ENCODE results near the gene PKHD1. TPM values are rescaled to one million over a fixed set of nuclear protein-coding genes. Genes with fewer than 3 reads are reported as not detected.

Gene PKHD1
- total RNA-seq, 1 donor from 2014 or later, result not detected

- DNase-seq (no peak), ATAC-seq (no peak)
- intact Hi-C loops (cut with micrococcal nuclease), result no loop called here
Observed at GRCh38 chr6:51843456-51844056, 243.9 kb downstream of the PKHD1 start.

- DNase-seq, result no peak
- intact Hi-C loops (cut with micrococcal nuclease), result no loop called here
- ATAC-seq, result no peak
Observed at GRCh38 chr6:51842804-51843378, 244.5 kb downstream of the PKHD1 start.

GRCh38 chr6:51842061-51842803 is 245.2 kb downstream of the PKHD1 start:
- intact Hi-C loops (cut with micrococcal nuclease), result no loop called here
- DNase-seq, result no peak
- ATAC-seq, result no peak

GRCh38 chr6:51841626-51842025 is 245.8 kb downstream of the PKHD1 start:
- intact Hi-C loops (cut with micrococcal nuclease), result no loop called here
- DNase-seq (no peak), ATAC-seq (no peak)

- intact Hi-C loops (cut with micrococcal nuclease), result no loop called here
- DNase-seq, result no peak
- no peak for ATAC-seq
Observed at GRCh38 chr6:51839726-51840374, 247.6 kb downstream of the PKHD1 start.

GRCh38 chr6:51830666-51831065 is 256.7 kb downstream of the PKHD1 start:
- intact Hi-C loops (cut with micrococcal nuclease), result no loop called here
- DNase-seq (no peak), ATAC-seq (no peak)

- DNase-seq (no peak), ATAC-seq (no peak)
- intact Hi-C loops (cut with micrococcal nuclease), result no loop called here
Observed at GRCh38 chr6:51827580-51827979, 259.8 kb downstream of the PKHD1 start.

- no peak for DNase-seq
- intact Hi-C loops (cut with micrococcal nuclease), result no loop called here
- no peak for ATAC-seq
Observed at GRCh38 chr6:51824940-51825339, 262.5 kb downstream of the PKHD1 start.

GRCh38 chr6:51820555-51820954 is 266.9 kb downstream of the PKHD1 start:
- ATAC-seq, result no peak

GRCh38 chr6:51818520-51819022 is 268.8 kb downstream of the PKHD1 start:
- ATAC-seq (no peak), DNase-seq (no peak)
- intact Hi-C loops (cut with micrococcal nuclease), result no loop called here

More at GRCh38 chr6:51820555-51820954, 266.9 kb downstream of the PKHD1 start:
- no peak for DNase-seq
- intact Hi-C loops (cut with micrococcal nuclease), result no loop called here

- no peak for DNase-seq
- no peak for ATAC-seq
- intact Hi-C loops (cut with micrococcal nuclease), result no loop called here
Observed at GRCh38 chr6:51817832-51818231, 269.6 kb downstream of the PKHD1 start.

GRCh38 chr6:51814418-51814817 is 273.0 kb downstream of the PKHD1 start:
- ATAC-seq (no peak), DNase-seq (no peak)
- intact Hi-C loops (cut with micrococcal nuclease), result no loop called here

- no peak for DNase-seq
- intact Hi-C loops (cut with micrococcal nuclease), result no loop called here
- no peak for ATAC-seq
Observed at GRCh38 chr6:51813904-51814303, 273.5 kb downstream of the PKHD1 start.

GRCh38 chr6:51812231-51812630 is 275.2 kb downstream of the PKHD1 start:
- intact Hi-C loops (cut with micrococcal nuclease), result no loop called here
- no peak for ATAC-seq
- DNase-seq, result no peak

GRCh38 chr6:51805517-51805916 is 281.9 kb downstream of the PKHD1 start:
- no peak for DNase-seq
- intact Hi-C loops (cut with micrococcal nuclease), result no loop called here
- no peak for ATAC-seq

GRCh38 chr6:51800603-51801002 is 286.8 kb downstream of the PKHD1 start:
- intact Hi-C loops (cut with micrococcal nuclease), result no loop called here
- DNase-seq, result no peak
- no peak for ATAC-seq

- ATAC-seq (no peak), DNase-seq (no peak)
- intact Hi-C loops (cut with micrococcal nuclease), result no loop called here
Observed at GRCh38 chr6:51793393-51793792, 294.0 kb downstream of the PKHD1 start.

GRCh38 chr6:51792273-51793030 is 295.0 kb downstream of the PKHD1 start:
- DNase-seq (no peak), ATAC-seq (no peak)
- intact Hi-C loops (cut with micrococcal nuclease), result no loop called here

- no peak for ATAC-seq
- intact Hi-C loops (cut with micrococcal nuclease), result no loop called here
Observed at GRCh38 chr6:51790946-51791345, 296.5 kb downstream of the PKHD1 start.

More at GRCh38 chr6:51790946-51791345, 296.5 kb downstream of the PKHD1 start:
- no peak for DNase-seq
